ENCODE measurements around the gene C4orf50.
A peak's percentile ranks its signal among the peaks of the same experiment; 100 is the strongest.
"Not testable (repeated sequence)": the region's sequence is repeated elsewhere in the genome, so short reads cannot be mapped to it uniquely, and the experiment has no call there.

Gene C4orf50

GRCh38 chr4:5869966-5870619 lies 148.1 kb downstream of the C4orf50 start:
- DNase-seq (ENCODE audit: low read depth in 1 of 2, low spot score in 1 of 2) = no peak

- no peak for DNase-seq (ENCODE audit: low read depth in 1 of 2, low spot score in 1 of 2)
Measured at GRCh38 chr4:5867866-5868265, 150.4 kb downstream of the C4orf50 start.

GRCh38 chr4:5866841-5867813 lies 151.1 kb downstream of the C4orf50 start:
- DNase-seq (ENCODE audit: low read depth in 1 of 2, low spot score in 1 of 2) = no peak

- no peak for DNase-seq (ENCODE audit: low read depth in 1 of 2, low spot score in 1 of 2)
Measured at GRCh38 chr4:5865896-5866599, 152.2 kb downstream of the C4orf50 start.

- peak in 1 of 2 donors; percentile 45 for DNase-seq (ENCODE audit: low read depth in 1 of 2, low spot score in 1 of 2)
Measured at GRCh38 chr4:5863461-5864113, 154.6 kb downstream of the C4orf50 start.

GRCh38 chr4:5858020-5858769 lies 160.0 kb downstream of the C4orf50 start:
- no peak for DNase-seq (ENCODE audit: low read depth in 1 of 2, low spot score in 1 of 2)

GRCh38 chr4:5857199-5857598 lies 161.0 kb downstream of the C4orf50 start:
- no peak for DNase-seq (ENCODE audit: low read depth in 1 of 2, low spot score in 1 of 2)

- DNase-seq (ENCODE audit: low read depth in 1 of 2, low spot score in 1 of 2) = not testable (repeated sequence)
Measured at GRCh38 chr4:5856362-5856761, 161.9 kb downstream of the C4orf50 start.

GRCh38 chr4:5854929-5855328 lies 163.3 kb downstream of the C4orf50 start:
- no peak for DNase-seq (ENCODE audit: low read depth in 1 of 2, low spot score in 1 of 2)

- no peak for DNase-seq (ENCODE audit: low read depth in 1 of 2, low spot score in 1 of 2)
Measured at GRCh38 chr4:5852523-5853202, 165.6 kb downstream of the C4orf50 start.

GRCh38 chr4:5851637-5852301 lies 166.5 kb downstream of the C4orf50 start:
- no peak for DNase-seq (ENCODE audit: low read depth in 1 of 2, low spot score in 1 of 2)
